Neuronal stem cell (in vitro differentiated cells): ENCODE data around the gene TMEM50B.
"Not testable (repeated sequence)": the region's sequence is repeated elsewhere in the genome, so short reads cannot be mapped to it uniquely, and the experiment has no call there.

Source experiments
- DNase-seq: peaks from one replicate; pipeline ENCODE4 v3.0.0-alpha.2; 2013; ENCODE audit warnings: low spot score
- H2AFZ ChIP-seq: one replicate; pipeline ENCODE4 v1.6.1; 2013; ENCODE audit warnings: mild to moderate bottlenecking, low read length, inconsistent platforms
- H2AK5ac ChIP-seq: 2 replicates; pipeline ENCODE4 v1.6.1; 2013; ENCODE audit warnings: low read depth, mild to moderate bottlenecking, inconsistent platforms, low read length, moderate library complexity, mixed read lengths
- H2BK120ac ChIP-seq: 2 replicates; pipeline ENCODE4 v1.6.1; 2013; ENCODE audit warnings: low read depth, mild to moderate bottlenecking, inconsistent platforms, low read length, moderate library complexity, mixed read lengths
- H2BK12ac ChIP-seq: one replicate; pipeline ENCODE4 v1.6.1; 2013; ENCODE audit warnings: low read length, inconsistent platforms
- H2BK15ac ChIP-seq: 2 replicates; pipeline ENCODE4 v1.6.1; 2013; ENCODE audit warnings: mild to moderate bottlenecking, low read length, inconsistent platforms, mixed read lengths
- H2BK5ac ChIP-seq: one replicate; pipeline ENCODE4 v1.6.1; 2013; ENCODE audit warnings: inconsistent platforms, mild to moderate bottlenecking, low read length, moderate library complexity
- H3K14ac ChIP-seq: one replicate; pipeline ENCODE4 v1.6.1; 2013; ENCODE audit warnings: low read length, inconsistent platforms
- H3K18ac ChIP-seq: 2 replicates; pipeline ENCODE4 v1.6.1; 2013; ENCODE audit warnings: low read length, inconsistent platforms
- H3K23ac ChIP-seq: 2 replicates; pipeline ENCODE4 v1.6.1; 2013; ENCODE audit warnings: low read depth, mild to moderate bottlenecking, mixed read lengths, low read length, inconsistent platforms; ENCODE audit not compliant: poor library complexity
- H3K27ac ChIP-seq: replicated peaks from 3 replicates; pipeline ENCODE4 v1.5.1; 2013; ENCODE audit warnings: low read length, inconsistent platforms
- H3K27me3 ChIP-seq, 3 experiments: 2 replicates each; pipeline ENCODE4 v1.6.1; 2013; ENCODE audit warnings: low read length in 3 of 3, mild to moderate bottlenecking in 2 of 3, inconsistent platforms in 1 of 3, low read depth in 1 of 3, mixed read lengths in 1 of 3, moderate library complexity in 1 of 3; ENCODE audit not compliant: control insufficient read depth in 3 of 3, insufficient read depth in 3 of 3
- H3K36me3 ChIP-seq, 2 donors: replicated peaks in 1 of 2; 2 replicates each; pipeline ENCODE4 v1.6.1; 2013; ENCODE audit warnings: low read length in 2 of 2; ENCODE audit not compliant: control insufficient read depth in 2 of 2, insufficient read depth in 2 of 2
- H3K4ac ChIP-seq: 2 replicates; pipeline ENCODE4 v1.6.1; 2013; ENCODE audit warnings: inconsistent platforms, mild to moderate bottlenecking, low read length, moderate library complexity
- H3K4me1 ChIP-seq, 2 donors: 1 replicate in 1 of 2; 2 replicates in 1 of 2; pipeline ENCODE4 v1.6.1; 2013; ENCODE audit warnings: low read length in 2 of 2, low read depth in 1 of 2; ENCODE audit not compliant: control insufficient read depth in 2 of 2, insufficient read depth in 1 of 2
- H3K4me2 ChIP-seq: one replicate; pipeline ENCODE4 v1.6.1; 2013; ENCODE audit warnings: mild to moderate bottlenecking, low read length, inconsistent platforms; ENCODE audit not compliant: insufficient read depth, poor library complexity, severe bottlenecking
- H3K4me3 ChIP-seq, 2 donors: 2 replicates each; pipeline ENCODE4 v1.5.1; 2013; ENCODE audit warnings: low read length in 2 of 2, mild to moderate bottlenecking in 2 of 2, inconsistent platforms in 1 of 2, moderate library complexity in 1 of 2
- H3K79me1 ChIP-seq: one replicate; pipeline ENCODE4 v1.6.1; 2013; ENCODE audit warnings: low read depth, mild to moderate bottlenecking, inconsistent platforms, low read length, moderate library complexity
- H3K9ac ChIP-seq: one replicate; pipeline ENCODE4 v1.6.1; 2013; ENCODE audit warnings: mild to moderate bottlenecking, low read depth, low read length, inconsistent platforms; ENCODE audit not compliant: poor library complexity
- H3K9me3 ChIP-seq, 2 donors: replicated peaks in 1 of 2; 2 replicates each; pipeline versions ENCODE3 to v1.6.1; 2013; ENCODE audit warnings: low read length in 2 of 2, mild to moderate bottlenecking in 2 of 2, inconsistent platforms in 1 of 2, low read depth in 1 of 2, mixed read lengths in 1 of 2, moderate library complexity in 1 of 2; ENCODE audit not compliant: control insufficient read depth in 2 of 2, insufficient read depth in 1 of 2
- H4K8ac ChIP-seq: one replicate; pipeline ENCODE4 v1.6.1; 2013; ENCODE audit warnings: low read depth, mild to moderate bottlenecking, inconsistent platforms, low read length, moderate library complexity
- H4K91ac ChIP-seq: one replicate; pipeline ENCODE4 v1.6.1; 2013; ENCODE audit warnings: low read length, low read depth, mild to moderate bottlenecking, inconsistent platforms; ENCODE audit not compliant: poor library complexity
- WGBS, 2 donors: extraction: QIAGEN DNeasy Blood & Tissue Kit; methylation state at CpG; one replicate each; pipeline ENCODE4 v1.1.7; 2013; ENCODE audit warnings: missing lambda C conversion rate in 2 of 2, mixed read lengths in 1 of 2; ENCODE audit not compliant: insufficient read length in 2 of 2, insufficient replicate concordance in 1 of 2; ENCODE audit errors: extremely low coverage in 2 of 2; 5-methylcytosine and 5-hydroxymethylcytosine counted together

The TMEM50B gene

DNA sequence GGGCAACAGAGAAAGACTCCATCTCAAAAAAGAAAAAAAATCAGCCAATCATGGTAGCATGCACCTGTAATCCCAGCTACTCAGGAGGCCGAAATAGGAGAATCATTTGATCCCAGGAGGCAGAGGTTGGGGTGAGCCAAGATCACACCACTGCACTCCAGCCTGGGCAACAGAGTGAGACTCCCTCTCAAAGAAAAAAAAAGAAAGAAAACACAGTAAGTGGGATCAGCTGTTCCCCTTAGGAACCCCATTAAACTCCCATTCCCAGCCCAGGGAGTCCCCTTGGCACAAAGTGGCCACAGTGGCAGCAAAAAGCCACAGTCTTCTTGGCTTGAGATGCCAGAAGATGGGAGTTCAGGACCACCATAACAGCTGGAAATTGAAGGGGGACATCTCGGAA lies 9.1 kb downstream of the TMEM50B start:
- Histone ChIP-seq H3K36me3 (no peaks in the 10 kb centered on the region), H3K18ac (no peak overlapping the region), H4K8ac (no peak overlapping the region), H2BK120ac (no peak overlapping the region), H3K27me3 (no peaks in the 10 kb centered on the region), H2AK5ac (no peak overlapping the region), H3K4ac (no peak overlapping the region), H4K91ac (no peak overlapping the region), H2BK5ac (no peak overlapping the region), H3K27ac (no peak overlapping the region), H3K4me1 (no peaks in the 10 kb centered on the region), H3K79me1 (no peaks in the 10 kb centered on the region), H3K4me3 (no peak overlapping the region), H3K9ac (no peak overlapping the region), H3K23ac (no peak overlapping the region), H2AFZ (no peak overlapping the region), H2BK12ac (no peak overlapping the region), H3K14ac (no peak overlapping the region), H3K4me2 (no peak overlapping the region), H2BK15ac (no peak overlapping the region), H3K9me3 (peaks cover 0 to 8% of the 10 kb centered on the region in 2 donors)
- no peak for DNase-seq
- no CpG with 5 or more reads among the region's 2 CpGs for WGBS, 2 donors

DNA sequence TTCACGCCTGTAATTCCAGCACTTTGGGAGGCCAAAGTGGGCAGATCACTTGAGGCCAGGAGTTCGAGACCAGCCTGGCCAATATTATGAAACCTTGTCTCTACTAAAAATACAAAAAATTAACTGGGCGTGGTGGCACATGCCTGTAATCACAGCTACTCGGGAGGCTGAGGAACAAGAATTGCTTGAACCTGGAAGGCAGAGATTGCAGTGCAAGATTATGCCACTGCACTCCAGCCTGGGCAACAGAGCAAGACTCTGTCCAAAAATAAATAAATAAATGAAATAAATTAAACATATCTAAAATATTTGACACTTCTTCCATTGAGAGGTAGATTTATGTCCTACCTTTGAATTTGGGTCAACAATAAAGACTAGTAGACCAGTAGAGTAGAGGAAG lies 10.6 kb downstream of the TMEM50B start:
- H3K27me3 ChIP-seq: not testable (repeated sequence)

DNA sequence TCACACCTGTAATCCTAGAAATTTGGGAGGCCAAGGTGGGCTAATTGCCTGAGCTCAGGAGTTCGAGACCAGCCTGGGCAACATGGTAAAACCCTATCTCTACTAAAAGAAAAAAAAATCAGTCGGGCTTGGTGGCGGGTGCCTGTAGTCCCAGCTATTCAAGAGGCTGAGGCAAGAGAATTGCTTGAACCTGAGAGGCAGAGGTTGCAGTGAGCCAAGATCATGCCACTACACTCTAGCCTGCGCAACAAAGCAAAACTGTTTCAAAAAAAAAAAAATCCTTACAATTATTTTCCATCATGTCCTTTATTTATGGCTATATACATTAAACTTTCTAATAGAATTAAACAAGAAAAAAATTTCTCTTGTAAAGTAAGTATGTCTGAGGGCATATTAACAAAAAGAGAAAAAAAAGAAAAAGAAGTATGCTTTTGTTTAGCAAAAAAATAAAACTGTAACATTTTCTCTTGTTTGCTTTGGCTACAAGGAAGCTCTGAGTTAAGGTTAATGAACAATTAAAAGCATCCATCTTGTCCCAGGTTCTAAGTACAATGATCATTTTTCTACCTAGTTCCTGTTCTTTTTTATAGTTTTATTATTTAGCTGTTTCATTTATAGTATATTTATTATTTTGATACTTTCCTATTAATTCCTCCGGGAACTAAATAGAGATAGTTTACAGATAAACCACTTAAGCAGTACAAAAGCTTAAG lies 18.1 kb downstream of the TMEM50B start:
- Histone ChIP-seq H3K36me3 (peaks cover 0 to 33% of the 10 kb centered on the region in 2 donors), H3K27me3 (no peaks in the 10 kb centered on the region), H2BK12ac (no peak overlapping the region), H4K91ac (no peak overlapping the region), H4K8ac (no peak overlapping the region), H3K4ac (no peak overlapping the region), H3K4me1 (no peaks in the 10 kb centered on the region), H3K4me2 (no peak overlapping the region), H3K23ac (no peak overlapping the region), H2BK120ac (no peak overlapping the region), H3K9me3 (no peaks in the 10 kb centered on the region), H2BK15ac (no peak overlapping the region), H3K14ac (no peak overlapping the region), H2AK5ac (no peak overlapping the region), H3K79me1 (no peaks in the 10 kb centered on the region), H3K9ac (no peak overlapping the region), H3K27ac (no peak overlapping the region), H3K4me3 (no peak overlapping the region), H2BK5ac (no peak overlapping the region), H2AFZ (no peak overlapping the region), H3K18ac (no peak overlapping the region)
- WGBS, 2 donors: no CpG with 5 or more reads among the region's 5 CpGs
- DNase-seq: no peak

More for the DNA sequence above, 10.6 kb downstream of the TMEM50B start:
- H4K91ac ChIP-seq, H2AFZ ChIP-seq, H2BK120ac ChIP-seq, H3K23ac ChIP-seq, H3K4me3 ChIP-seq, H4K8ac ChIP-seq, H3K18ac ChIP-seq, H3K4me1 ChIP-seq, H3K14ac ChIP-seq, H2BK12ac ChIP-seq, H2BK5ac ChIP-seq, H3K4me2 ChIP-seq, H3K9me3 ChIP-seq, H3K79me1 ChIP-seq, H2AK5ac ChIP-seq, H3K9ac ChIP-seq, DNase-seq, H3K36me3 ChIP-seq, H3K27ac ChIP-seq, H3K4ac ChIP-seq, H2BK15ac ChIP-seq: not testable (repeated sequence)
- no CpG with 5 or more reads among the region's 4 CpGs for WGBS, 2 donors

DNA sequence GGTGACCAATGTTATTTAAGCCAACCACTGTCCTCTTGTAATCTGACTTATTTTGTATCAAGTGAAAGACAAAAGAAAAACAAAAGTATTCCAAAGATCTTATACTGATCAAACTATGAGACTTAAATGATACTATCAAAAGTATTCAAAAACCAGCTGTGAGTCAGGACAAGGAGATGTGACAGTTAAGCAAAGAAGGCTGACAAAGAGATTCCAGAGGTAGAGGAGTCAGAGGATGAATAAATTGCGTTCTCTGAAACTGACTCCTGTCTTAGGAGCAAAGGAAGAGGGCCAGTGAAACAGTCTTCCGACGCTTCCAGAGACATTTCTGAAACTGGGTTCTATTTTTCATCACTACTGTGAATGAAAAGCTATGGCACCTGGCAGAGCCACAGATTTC lies 20.9 kb downstream of the TMEM50B start:
- Histone ChIP-seq H2BK120ac (no peak overlapping the region), H2BK5ac (no peak overlapping the region), H3K9me3 (no peaks in the 10 kb centered on the region), H2AK5ac (no peak overlapping the region), H3K14ac (no peak overlapping the region), H3K36me3 (peaks cover 0 to 49% of the 10 kb centered on the region in 2 donors), H3K18ac (no peak overlapping the region), H3K4ac (no peak overlapping the region), H2BK15ac (no peak overlapping the region), H3K27me3 (no peaks in the 10 kb centered on the region), H3K4me3 (no peak overlapping the region), H3K23ac (no peak overlapping the region), H3K9ac (no peak overlapping the region), H3K79me1 (no peaks in the 10 kb centered on the region), H2AFZ (no peak overlapping the region), H3K27ac (no peak overlapping the region), H4K8ac (no peak overlapping the region), H3K4me2 (no peak overlapping the region), H2BK12ac (no peak overlapping the region), H3K4me1 (no peaks in the 10 kb centered on the region), H4K91ac (no peak overlapping the region)
- DNase-seq: no peak
- WGBS, 2 donors: no CpG with 5 or more reads among the region's 3 CpGs
